Fibroblast of mammary gland (primary cell): ENCODE results near the gene XPR1.

Source experiments
- DNase-seq: peaks from one replicate; pipeline ENCODE4 v3.0.0-alpha.2; 2010; ENCODE audit warnings: low read depth
- H3K4me3 ChIP-seq: 2 replicates; pipeline ENCODE4 v1.5.1; 2011; ENCODE audit warnings: low read depth, mild to moderate bottlenecking, low read length, moderate library complexity; ENCODE audit not compliant: control insufficient read depth
- CTCF ChIP-seq: conservative IDR thresholded peaks from 2 replicates; pipeline ENCODE4 v1.5.1; 2011; ENCODE audit warnings: low read depth, low read length, inconsistent platforms; ENCODE audit not compliant: control insufficient read depth, insufficient read depth

The XPR1 gene

GRCh38 chr1:180929389-180929788 lies 297.6 kb downstream of the XPR1 start:
- H3K4me3 ChIP-seq: no peak overlapping the region
- no peak for TF ChIP-seq CTCF
- no peak for DNase-seq

- H3K4me3 ChIP-seq: no peak overlapping the region
- no peak for TF ChIP-seq CTCF
Observed at GRCh38 chr1:180930687-180931086, 298.9 kb downstream of the XPR1 start.

GRCh38 chr1:180931529-180931928 lies 299.7 kb downstream of the XPR1 start:
- no peak for DNase-seq
- H3K4me3 ChIP-seq: no peak overlapping the region
- no peak for TF ChIP-seq CTCF

More at GRCh38 chr1:180930687-180931086, 298.9 kb downstream of the XPR1 start:
- no peak for DNase-seq

GRCh38 chr1:180932378-180932777 lies 300.6 kb downstream of the XPR1 start:
- no peak overlapping the region for H3K4me3 ChIP-seq
- TF ChIP-seq CTCF: no peak
- no peak for DNase-seq

GRCh38 chr1:180933141-180933540 lies 301.3 kb downstream of the XPR1 start:
- no peak overlapping the region for H3K4me3 ChIP-seq
- TF ChIP-seq CTCF: no peak
- DNase-seq: no peak

GRCh38 chr1:180934563-180934962 lies 302.7 kb downstream of the XPR1 start:
- no peak overlapping the region for H3K4me3 ChIP-seq
- TF ChIP-seq CTCF: no peak
- DNase-seq: no peak
